ENCODE results near the gene SARDH.

The SARDH gene

DNA sequence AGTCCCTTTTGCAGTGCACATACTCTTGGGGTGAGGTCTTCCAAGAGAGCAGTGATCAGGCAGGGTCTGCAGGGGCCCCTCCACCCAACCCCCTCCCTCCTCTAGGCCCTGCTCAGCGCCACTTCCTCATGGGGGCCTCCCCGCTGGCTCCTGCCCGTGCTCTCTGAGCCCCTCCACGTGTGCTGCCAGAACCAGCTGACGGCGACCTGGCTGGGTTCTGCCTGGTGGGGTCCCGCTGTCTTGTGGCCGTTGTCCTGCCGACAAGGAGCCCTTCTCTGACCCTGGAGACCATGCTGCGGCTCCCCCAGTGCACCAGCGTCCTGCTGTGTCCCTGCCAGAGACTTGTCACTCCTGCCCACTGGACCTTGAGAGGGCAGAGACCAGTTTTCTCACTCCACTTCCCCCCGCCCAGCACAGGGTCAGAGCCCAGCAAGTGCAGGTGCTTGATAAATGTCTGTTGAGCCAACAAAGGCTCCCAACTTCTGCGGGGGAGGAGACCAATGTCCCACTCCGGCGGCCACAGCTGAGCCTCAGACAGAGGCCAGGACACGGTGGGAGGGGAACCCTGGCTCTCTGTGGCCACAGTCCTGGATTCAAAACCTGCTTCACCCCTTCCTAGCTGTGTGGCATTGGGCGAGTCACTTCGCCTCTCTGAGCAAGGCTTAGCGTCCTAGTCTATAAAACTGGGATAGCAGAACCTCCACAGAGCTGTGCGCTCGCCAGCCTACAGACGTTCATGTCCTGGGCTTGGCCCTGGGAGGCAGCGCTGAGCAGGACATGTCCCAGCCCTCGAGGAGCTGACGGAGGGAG lies 24.8 kb downstream of the SARDH start:
- DNase-seq (ENCODE audit: extremely low spot score), result no peak
- TF ChIP-seq, protein P1, sequence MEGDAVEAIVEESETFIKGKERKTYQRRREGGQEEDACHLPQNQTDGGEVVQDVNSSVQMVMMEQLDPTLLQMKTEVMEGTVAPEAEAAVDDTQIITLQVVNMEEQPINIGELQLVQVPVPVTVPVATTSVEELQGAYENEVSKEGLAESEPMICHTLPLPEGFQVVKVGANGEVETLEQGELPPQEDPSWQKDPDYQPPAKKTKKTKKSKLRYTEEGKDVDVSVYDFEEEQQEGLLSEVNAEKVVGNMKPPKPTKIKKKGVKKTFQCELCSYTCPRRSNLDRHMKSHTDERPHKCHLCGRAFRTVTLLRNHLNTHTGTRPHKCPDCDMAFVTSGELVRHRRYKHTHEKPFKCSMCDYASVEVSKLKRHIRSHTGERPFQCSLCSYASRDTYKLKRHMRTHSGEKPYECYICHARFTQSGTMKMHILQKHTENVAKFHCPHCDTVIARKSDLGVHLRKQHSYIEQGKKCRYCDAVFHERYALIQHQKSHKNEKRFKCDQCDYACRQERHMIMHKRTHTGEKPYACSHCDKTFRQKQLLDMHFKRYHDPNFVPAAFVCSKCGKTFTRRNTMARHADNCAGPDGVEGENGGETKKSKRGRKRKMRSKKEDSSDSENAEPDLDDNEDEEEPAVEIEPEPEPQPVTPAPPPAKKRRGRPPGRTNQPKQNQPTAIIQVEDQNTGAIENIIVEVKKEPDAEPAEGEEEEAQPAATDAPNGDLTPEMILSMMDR (IDR thresholded peaks at IDR 0.05; ENCODE audit: control extremely low read depth, extremely low read depth, low read depth, missing control alignments), result no peak
- ChIA-PET POLR2A (no interaction called here), CTCF (interaction anchor here (0.9 to 1.2 kb wide), 2 partner anchors 30 to 180 kb away, joined by 3 read pairs; no protein-coding TSS in a partner anchor)

DNA sequence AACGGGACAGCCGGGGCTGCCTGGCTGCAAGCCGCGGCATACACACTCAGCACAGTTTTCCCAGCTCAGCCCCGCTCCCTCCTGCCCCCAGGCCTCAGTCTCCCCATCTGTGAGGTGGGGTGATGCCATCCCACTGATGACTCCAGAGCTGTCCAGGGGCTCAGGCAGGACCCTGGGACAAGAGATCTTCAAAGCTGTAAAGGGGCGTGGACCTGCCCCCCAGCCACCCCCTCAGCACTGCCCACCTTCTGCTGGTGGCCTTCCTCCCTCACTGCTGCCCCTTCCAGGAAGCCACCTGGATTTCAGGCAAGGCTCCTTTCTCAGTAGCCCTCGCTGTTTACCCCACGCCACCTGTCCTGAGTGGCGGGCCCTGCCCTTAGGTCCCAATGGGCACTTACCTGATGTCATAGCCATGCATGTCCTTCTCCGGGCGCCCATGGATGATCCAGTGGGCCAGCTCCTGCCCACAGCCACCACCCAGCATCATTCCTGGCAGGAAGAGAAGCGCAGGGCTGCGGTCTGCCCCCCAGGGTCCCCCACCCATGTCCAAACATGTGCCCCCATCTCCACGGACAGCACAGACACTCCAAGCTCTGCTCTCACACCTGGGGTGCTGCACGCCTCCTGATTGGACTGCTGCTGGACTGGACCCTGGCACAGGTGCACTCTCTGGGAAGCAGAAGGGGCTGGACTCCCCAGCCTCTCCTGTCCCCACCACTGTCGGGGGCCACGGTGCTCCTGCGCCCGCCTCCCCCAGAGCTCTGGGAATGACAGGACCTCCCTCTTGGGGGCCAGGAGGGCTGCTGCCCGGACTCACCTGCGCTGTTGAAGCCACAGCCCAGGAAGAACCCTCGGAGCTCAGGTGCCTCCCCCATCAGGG lies 25.7 kb downstream of the SARDH start:
- CTCF ChIA-PET, result no interaction called here
- POLR2A ChIA-PET, result no interaction called here
- DNase-seq (ENCODE audit: extremely low spot score), result no peak

DNA sequence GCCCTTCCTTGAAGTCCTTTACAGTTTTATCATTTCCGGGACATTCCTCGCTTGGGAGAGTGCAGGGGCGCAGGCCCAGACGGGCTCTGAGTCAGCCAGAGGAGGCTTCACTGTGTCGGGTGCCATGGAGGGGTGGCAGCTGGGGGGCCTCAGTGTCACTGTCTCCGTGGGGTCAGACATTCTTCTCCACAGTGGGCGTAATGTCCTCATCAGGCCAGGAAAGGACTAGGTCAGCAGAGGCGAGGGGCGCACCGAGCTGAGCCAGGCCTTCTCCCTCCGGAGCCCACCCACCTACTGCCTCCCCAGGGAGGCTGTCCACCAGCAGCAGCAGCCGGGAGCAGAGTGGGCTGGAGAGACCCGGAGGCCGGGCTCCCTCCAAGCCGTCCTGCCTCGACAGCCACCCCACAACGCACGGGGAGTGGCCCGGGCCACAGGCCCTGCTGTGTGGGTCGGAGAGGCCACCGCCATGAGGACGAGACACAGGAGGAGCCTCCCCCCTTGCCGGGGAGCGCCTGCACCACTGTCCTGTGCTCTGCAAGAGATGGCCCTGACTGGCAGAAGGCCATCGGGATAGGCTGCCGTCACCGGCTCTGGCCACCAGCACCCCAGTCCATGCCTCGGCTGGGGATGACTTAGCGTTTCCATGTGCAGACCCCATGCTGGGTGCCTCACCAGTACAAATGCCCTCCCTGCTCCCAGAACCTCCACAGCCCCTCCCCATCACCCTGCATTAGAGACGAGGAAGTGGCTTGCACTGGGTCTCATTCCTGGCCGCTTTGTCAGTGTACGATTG lies 26.5 kb downstream of the SARDH start:
- TF ChIP-seq, protein P1 (IDR thresholded peaks at IDR 0.05; ENCODE audit: control extremely low read depth, extremely low read depth, low read depth, missing control alignments), result no peak
- DNase-seq (ENCODE audit: extremely low spot score), result no peak
- ChIA-PET POLR2A (no interaction called here), CTCF (interaction anchor here (1.2 to 1.4 kb wide), 2 partner anchors 15 to 18 kb away, joined by 3 read pairs; no protein-coding TSS in a partner anchor)

More for the DNA sequence above, 25.7 kb downstream of the SARDH start:
- TF ChIP-seq, protein P1 (IDR thresholded peaks at IDR 0.05; ENCODE audit: control extremely low read depth, extremely low read depth, low read depth, missing control alignments), result no peak

DNA sequence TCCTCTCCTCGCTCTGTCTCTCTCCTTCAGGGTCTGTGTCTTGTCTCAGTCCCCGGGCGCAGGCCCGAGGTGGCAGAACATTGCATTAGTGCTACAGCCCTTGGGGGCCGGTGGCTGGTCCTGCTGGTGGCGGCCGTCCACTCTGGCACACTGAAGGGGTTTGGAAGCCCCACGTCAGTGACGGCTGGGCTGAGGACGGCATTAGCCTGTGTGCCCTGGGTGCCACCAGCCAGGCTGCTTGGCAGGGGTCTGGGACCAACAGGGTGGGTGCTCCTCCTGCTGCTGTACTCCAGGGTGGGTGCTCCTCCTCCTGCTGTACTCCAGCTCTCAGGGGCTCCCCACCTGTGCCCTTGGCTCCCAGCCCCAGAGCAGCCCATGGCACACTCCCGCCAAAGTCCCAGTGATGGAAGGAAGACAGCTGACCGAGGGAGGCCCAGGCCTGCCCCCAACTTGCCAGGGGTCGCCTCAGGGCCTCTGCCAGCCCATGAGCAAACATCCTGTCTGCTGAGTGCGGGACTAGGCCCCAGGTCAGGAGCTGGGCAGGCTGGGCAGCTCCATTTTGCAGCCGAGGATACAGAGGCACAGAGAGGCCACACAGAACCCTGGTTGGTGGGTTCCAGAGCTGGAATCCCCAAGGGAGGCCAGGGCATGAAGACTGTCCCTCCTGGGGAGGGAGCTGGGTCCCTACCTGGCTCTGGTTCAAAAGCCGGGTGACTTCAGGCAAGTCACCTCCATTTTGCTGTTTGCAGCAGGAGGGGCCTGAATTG lies 27.3 kb downstream of the SARDH start:
- DNase-seq (ENCODE audit: extremely low spot score), result no peak
- CTCF ChIA-PET, result interaction anchor here (1.2 to 1.4 kb wide), 2 partner anchors 16 to 17 kb away, joined by 3 read pairs; no protein-coding TSS in a partner anchor
- POLR2A ChIA-PET, result no interaction called here
- TF ChIP-seq, protein P1 (IDR thresholded peaks at IDR 0.05; ENCODE audit: control extremely low read depth, extremely low read depth, low read depth, missing control alignments), result no peak

DNA sequence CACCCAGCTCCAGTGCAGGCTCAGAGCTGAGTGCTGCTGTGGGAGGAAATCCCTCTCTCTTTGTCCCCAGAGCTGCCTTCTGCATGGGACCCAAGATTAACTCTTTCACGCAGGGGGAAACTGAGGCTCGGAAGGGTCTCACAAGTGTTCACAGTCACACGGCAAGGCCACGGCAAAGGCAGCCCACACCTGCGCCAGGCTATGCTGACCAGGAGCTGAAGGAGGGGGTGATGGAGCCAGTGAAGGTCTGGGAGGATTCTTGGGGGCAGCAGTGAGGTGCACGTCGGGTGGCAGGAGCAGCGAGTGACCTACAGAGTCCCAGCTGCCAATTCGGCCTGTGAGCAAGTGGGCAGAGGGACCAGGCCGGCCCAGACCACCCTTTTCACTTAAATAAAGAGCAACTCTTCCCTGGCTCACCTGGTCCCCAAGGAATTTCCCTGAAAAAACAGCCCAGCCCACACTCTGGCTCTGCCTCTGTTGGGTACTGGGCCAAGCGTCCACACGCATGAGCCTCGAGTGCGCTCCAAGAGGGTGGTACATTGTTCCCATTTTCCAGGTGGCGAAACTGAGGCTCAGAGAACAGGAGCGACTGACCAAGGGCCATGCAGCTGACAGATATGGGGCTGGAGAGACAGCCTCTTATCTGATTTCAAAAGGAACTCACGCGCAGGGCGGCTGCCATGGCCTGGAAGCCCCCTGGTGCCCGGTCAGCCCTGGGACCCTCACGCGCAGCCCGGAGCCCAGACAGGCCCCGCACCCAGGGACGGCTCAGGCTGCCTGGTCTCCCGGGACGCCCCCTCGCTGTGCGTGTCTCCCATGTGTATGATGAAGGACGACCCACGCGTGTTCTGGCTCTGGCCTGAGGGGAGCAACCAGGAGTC lies 28.2 kb downstream of the SARDH start:
- ChIA-PET CTCF (interaction anchor here (1.2 to 1.7 kb wide), 4 partner anchors 16 to 120 kb away, joined by 3 to 4 read pairs (median 3); no protein-coding TSS in a partner anchor), POLR2A (no interaction called here)
- no peak for DNase-seq (ENCODE audit: extremely low spot score)
- TF ChIP-seq, protein P1 (IDR thresholded peaks at IDR 0.05; ENCODE audit: control extremely low read depth, extremely low read depth, low read depth, missing control alignments), result no peak
